Hepatocyte (in vitro differentiated cells): Measurements from ENCODE around the gene RPL22.

Experiments
- CTCF ChIP-seq: fragments of 200-600 bp; sonication (generic); IDR thresholded peaks from 2 replicates; pipeline ENCODE4 v1.5.1; 2016; ENCODE audit warnings: antibody characterized with exemption, mild to moderate bottlenecking; ENCODE audit not compliant: poor library complexity
- EZH2 ChIP-seq: fragments of 200-600 bp; sonication (generic); IDR thresholded peaks from 2 replicates; pipeline ENCODE4 v1.6.1; 2016; ENCODE audit warnings: antibody characterized with exemption, mild to moderate bottlenecking, borderline replicate concordance
- EZH2phosphoT487 ChIP-seq: fragments of 200-600 bp; sonication (generic); IDR thresholded peaks from one replicate; pipeline ENCODE4 v1.6.1; 2018; ENCODE audit warnings: antibody characterized with exemption, mild to moderate bottlenecking, low read depth, moderate library complexity; ENCODE audit not compliant: unreplicated experiment, severe bottlenecking

DNA sequence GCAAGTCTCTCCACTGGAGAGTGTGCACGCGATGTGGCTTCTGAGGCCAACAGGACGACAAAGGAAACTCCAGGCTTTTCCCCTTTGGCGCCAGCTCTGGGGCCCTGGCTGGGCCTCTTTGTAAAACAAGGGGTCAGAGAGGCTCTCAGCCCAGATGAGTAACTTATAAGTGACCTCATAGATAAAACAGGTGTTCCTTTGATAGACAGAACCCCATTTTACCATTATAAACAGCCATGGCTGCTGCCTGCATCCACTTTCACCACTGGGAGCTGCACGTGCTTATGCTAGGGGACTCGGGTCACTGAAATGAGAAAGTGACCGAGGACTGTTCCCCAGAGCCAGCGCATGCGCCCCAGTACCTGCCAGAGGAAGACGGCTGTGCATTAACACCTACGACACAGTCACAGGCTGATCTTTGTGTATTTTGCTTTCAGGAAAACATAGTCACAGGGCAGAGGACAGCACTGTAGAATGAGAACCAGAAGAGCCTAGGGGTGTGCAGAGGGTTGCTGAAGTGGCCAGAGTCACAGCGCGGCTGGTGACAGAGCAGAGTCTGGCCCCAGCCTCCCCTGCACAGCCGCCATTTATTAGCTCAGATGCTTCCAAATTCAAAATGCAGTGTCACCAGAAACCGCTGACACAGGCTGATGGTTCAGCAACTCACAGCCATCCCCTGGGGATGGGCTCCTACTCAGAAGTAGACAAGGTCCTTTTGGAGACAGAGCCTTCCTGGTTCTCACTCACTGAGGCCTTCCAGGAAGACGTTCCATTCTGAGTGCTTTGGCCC is 19.2 kb upstream of the RPL22 start:
- TF ChIP-seq CTCF (no peak), EZH2 (no peak), EZH2phosphoT487 (no peak)
